Neural progenitor cell (in vitro differentiated cells): ENCODE measurements around the gene TGIF2.

ENCODE experiments used
- CTCF ChIP-seq: fragments of 200-600 bp; sonication (generic); IDR thresholded peaks from 2 replicates; pipeline ENCODE4 v1.5.1; 2017; ENCODE audit warnings: antibody characterized with exemption, mild to moderate bottlenecking
- EZH2 ChIP-seq: fragments of 200-600 bp; sonication (generic); IDR thresholded peaks from 2 replicates; pipeline ENCODE4 v1.6.1; 2017; ENCODE audit warnings: antibody characterized with exemption, mild to moderate bottlenecking, moderate library complexity

- no peak for TF ChIP-seq CTCF
- TF ChIP-seq EZH2: no peak
Observed at GRCh38 chr20:36540551-36541211, 32.7 kb upstream of the TGIF2 start.
